Posterior vena cava (tissue), 2 donors: ENCODE data around the gene IL21. TPM values are rescaled to one million over a fixed set of nuclear protein-coding genes. Genes with fewer than 3 reads are reported as not detected.
"Not testable (repeated sequence)": the region's sequence is repeated elsewhere in the genome, so short reads cannot be mapped to it uniquely, and the experiment has no call there.

ENCODE experiments used
- DNase-seq: peaks from one replicate; pipeline ENCODE4 v3.0.0-alpha.2; 2020; ENCODE audit warnings: low spot score
- intact Hi-C, 2 donors: fragments of 100-400 bp; cut with DNase I; formaldehyde crosslinking; loops; one replicate each; pipeline versions ENCODE4 v1.14.1 to v1.14.2; 2022 to 2023
- long read RNA-seq, 2 donors: library from polyadenylated mRNA; unstranded; transcript quantifications; one replicate each; pipeline ENCODE4 v2.0.0, GENCODE V29; 2020 to 2021
- total RNA-seq, 2 donors: library from RNA; stranded (reverse); fragmentation: NEBNext Ultra II Directional; extraction: Animal tissue kit (Norgen Biotek cat#: 25700); gene quantifications; one replicate each; pipeline ENCODE4 v1.2.1, GENCODE V29; 2021
- donor health status: DM: yes; HTN: yes; CAD: no.
- donor health status: DM: yes; HTN: yes; CAD: no.

Gene IL21
- total RNA-seq, result not detected
- long read RNA-seq, donor 1, result 0 reads
- long read RNA-seq, donor 2, result 0 reads

DNA sequence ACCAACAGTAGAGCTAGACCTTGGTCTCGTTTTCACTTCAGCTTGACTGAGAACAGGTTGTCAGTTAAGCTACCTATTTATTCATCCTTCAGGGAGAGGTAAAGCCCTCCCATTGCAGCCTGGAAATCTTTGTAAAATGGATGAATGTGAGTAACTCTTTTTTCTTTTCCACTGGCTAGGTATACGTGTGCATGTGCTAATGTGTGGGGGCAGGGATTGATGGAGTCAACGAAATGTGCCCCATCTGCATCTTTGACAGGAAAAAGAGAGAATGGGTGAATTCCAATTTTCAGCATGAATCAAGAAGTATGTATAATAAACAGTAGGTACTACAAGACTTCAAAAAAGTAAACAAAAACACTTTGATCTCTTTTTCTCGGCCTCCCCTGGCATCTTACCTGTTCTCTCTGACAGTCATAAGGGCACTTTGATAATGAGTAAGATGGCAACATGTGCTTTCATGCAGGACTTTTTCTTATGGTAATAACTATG lies at the start of gene IL21:
IL21 (minus strand) TSS at position 51 of the 492 bp plus-strand sequence. CDS start 55 bp downstream, outside the sequence.
- intact Hi-C loops, result no loop called here
- no peak for DNase-seq

GRCh38 chr4:122669911-122670738 lies 49.3 kb upstream of the IL21 start:
- no peak for DNase-seq
- intact Hi-C loops, result no loop called here

- intact Hi-C loops, result no loop called here
These were observed 47.4 kb upstream of the IL21 start for GRCh38 chr4:122668241-122668640.

GRCh38 chr4:122666527-122667245 lies 45.8 kb upstream of the IL21 start:
- intact Hi-C loops, result no loop called here
- no peak for DNase-seq

More at GRCh38 chr4:122668241-122668640, 47.4 kb upstream of the IL21 start:
- DNase-seq, result no peak

DNA sequence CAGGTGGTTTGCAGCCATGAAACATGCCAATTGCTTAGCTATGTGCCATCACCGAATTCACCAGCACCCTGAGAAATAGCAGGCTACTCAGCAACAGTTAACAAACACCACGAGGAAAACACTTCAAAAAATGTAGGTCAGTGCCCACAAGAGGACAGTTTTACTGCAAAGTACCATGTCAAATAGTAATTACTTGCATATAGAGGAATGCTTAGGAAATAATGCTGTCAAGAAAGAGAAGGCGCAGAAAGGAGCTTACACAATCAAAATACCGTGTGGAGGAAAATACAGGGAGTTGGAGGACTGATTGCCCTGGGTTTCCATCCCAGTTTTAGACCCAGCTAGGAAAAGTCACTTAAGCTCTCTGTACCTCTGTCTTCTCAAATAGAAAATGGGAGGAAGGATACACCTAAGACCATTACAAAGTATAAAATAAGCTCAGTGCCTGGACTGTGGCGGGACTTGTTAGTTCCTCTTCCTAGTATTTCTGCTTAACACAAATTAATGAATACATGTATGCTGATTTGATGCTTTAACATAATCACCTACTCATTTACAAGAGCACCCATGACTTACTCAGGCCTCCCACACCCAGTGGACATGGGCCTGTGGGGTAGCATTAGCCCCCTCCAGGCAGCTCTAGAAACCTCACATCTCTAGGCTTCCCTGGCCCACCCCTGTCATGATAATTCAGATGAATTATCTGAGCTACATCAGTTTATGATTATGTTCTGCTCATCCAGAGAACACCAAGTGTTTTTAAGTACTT lies 44.5 kb upstream of the IL21 start:
- intact Hi-C loops, result no loop called here
- no peak for DNase-seq

- intact Hi-C loops, result no loop called here
- no peak for DNase-seq
These were observed 43.1 kb upstream of the IL21 start for GRCh38 chr4:122663814-122664610.

GRCh38 chr4:122663291-122663690 lies 42.4 kb upstream of the IL21 start:
- intact Hi-C loops, result no loop called here
- DNase-seq, result no peak

- intact Hi-C loops, result no loop called here
These were observed 41.8 kb upstream of the IL21 start for GRCh38 chr4:122662701-122663100.

DNA sequence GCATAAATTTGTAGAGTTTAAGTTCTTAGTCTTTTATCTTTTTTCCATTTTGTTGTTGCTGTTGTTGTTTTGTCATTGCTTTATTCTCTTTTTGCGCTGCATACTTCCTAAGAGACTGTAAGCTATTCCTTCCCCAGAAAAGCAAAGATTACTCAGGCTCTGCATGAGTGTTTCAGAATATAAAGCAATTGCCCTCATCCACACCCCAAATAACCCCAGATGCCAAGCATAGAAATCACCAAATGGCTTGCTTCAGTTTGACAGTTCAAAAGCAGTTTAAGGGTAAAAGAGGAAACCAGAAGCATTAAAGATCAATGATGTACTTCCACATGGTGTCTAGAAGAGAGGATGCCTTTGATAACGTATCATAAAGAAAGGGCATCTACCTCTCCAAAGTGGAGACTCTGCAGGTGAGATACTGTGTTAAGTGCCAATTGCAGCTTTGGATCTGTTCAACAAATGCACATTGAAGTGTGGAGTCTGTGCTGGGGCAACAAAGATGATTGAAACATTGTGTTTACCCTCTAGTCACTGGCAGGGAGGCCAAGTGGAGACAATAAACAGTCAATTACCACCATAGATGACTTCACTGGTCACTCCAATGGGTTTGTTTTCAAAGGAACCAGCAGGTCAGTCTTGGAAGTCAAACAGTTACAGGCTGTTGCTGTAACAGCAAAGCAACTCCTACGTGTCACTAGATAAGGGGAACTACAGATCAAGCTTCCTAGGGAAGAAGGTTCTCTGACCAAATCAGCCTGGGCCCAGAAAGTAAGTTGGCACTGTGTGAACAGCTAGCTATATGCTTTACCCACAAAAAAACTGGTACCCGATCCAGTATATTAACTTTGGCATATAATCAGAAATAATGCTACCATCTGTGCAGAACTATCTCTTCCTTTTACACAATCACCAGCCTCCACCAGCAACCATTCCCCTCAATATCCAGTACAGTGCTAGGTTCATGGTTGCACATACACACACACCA lies 40.6 kb upstream of the IL21 start:
- no peak for DNase-seq
- intact Hi-C loops, result no loop called here

More at GRCh38 chr4:122662701-122663100, 41.8 kb upstream of the IL21 start:
- no peak for DNase-seq

DNA sequence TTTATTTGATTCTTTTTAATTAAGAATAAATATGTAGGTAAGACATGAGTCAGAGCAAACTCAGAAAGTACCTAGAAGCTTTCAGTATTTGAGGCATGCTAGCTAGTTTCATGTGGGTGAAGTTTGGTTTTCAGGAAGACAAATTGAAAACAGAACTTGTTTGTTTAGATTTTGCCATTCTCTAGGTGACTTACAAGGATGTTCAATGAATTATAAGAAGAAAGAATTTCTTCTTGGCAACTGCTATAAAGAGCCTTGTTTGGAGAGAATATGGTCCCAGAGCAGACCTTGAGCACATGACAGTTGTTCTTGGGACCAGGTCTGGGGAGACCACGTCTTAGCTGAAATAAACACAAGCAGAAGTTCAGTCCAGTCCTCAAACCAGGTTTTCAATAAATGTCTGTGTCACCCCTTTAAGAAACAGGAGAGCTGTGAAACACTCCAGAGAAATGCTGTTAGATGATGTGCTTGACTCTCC lies 38.0 kb upstream of the IL21 start:
- no peak for DNase-seq

DNA sequence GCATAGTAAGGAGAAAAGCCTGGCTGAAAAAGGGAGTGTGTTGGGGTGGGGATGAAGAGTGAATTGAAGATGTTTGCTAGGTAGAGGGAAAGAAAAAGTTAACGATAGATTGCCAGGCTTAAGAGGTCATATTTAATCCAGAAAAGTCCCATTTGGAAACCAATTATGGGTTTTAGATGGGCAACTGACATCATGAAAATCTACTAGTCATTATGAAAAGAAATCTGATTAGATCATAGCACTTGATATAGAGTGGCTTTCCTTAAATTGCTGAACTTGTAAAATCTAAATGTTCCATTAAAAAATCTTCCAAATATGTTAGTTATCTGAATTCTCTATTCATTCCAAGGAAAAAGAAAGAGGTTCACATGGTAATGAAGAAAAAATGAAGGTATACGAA lies 37.5 kb upstream of the IL21 start:
- intact Hi-C loops, result no loop called here
- DNase-seq, result no peak

More for the DNA sequence above, 38.0 kb upstream of the IL21 start:
- intact Hi-C loops, result no loop called here

DNA sequence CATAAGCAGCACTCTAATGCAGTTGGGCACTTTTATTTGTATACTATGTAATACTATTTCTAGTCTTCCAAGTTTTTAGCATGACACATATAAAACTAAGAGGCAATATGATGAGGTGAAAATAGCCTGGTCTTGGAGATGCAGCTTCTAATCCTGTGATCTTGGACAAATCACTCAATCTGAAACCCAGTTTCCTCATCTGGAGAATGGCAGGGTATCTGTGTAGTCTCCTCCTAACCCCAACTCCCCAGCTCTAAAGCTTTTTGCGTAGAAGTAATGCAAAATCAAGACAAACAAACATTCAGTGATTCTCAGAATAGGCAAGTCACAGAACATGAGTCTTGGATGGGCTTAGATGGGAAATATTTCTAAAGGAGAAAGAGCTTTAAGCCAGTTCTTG lies 36.7 kb upstream of the IL21 start:
- intact Hi-C loops, result no loop called here

GRCh38 chr4:122656583-122656982 lies 35.7 kb upstream of the IL21 start:
- intact Hi-C loops, DNase-seq: not testable (repeated sequence)

More for the DNA sequence above, 36.7 kb upstream of the IL21 start:
- no peak for DNase-seq

GRCh38 chr4:122652379-122652778 lies 31.5 kb upstream of the IL21 start:
- intact Hi-C loops, result no loop called here

DNA sequence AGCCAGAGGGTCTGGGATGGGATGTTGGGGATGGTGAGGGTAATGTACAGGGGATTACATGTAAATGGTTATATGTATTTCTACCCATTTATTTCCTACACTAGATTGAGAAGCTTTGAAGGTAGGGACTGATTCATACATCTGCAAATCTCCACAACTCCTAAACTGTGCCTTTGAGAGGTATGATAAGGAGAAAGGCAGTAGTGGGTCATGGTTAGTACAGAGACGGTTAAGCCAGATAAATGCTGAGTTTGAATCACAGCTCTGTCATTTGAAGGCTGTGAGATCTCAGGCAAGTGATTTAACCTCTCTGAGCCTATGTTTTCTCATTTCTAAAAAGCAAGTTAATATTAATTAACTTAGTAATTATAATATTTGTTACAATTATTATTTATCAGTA lies 29.3 kb upstream of the IL21 start:
- intact Hi-C loops, result no loop called here
- DNase-seq, result no peak

More at GRCh38 chr4:122652379-122652778, 31.5 kb upstream of the IL21 start:
- no peak for DNase-seq

- no peak for DNase-seq
- intact Hi-C loops, result no loop called here
These were observed 26.8 kb upstream of the IL21 start for GRCh38 chr4:122647656-122648055.

DNA sequence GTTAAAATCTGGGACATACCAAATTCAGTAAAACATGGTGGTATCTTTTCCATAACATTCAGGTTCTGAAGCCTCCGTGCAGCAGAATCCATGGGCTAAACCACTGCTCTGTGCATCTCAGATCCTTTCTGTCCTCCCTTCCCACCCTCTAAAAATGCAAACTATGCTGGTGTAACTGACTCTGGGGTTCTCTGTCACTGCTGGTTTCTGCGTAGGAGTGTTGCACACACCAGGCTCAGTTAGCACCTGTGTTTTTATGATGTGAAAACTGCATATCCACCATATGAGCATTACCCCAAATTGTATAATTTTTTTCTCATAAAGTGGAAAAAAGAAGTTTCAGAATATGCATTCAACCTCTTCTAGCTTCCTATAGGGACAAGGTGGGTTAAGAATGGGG lies 22.4 kb upstream of the IL21 start:
- no peak for DNase-seq
- intact Hi-C loops, result no loop called here
